OCI-LY3 (cell line): Measurements from ENCODE around the gene ZDHHC14.

Source experiments
- H2AFZ ChIP-seq: fragments of 200-600, 300-600 bp; shearing (Covaris generic); 2 replicates; pipeline ENCODE4 v1.6.0; 2014; ENCODE audit warnings: antibody characterized with exemption, low read depth, low read length
- H3K27ac ChIP-seq: fragments of 200-600, 300-600 bp; sonication (generic); 2 replicates; pipeline ENCODE4 v1.5.1; 2014; ENCODE audit warnings: mild to moderate bottlenecking, low read length, moderate library complexity, mixed read lengths
- H3K27me3 ChIP-seq: fragments of 200-600, 300-600 bp; sonication (generic); 2 replicates; pipeline ENCODE4 v1.6.1; 2014; ENCODE audit warnings: low read depth, low read length, mixed read lengths
- H3K36me3 ChIP-seq: fragments of 200-600, 300-600 bp; sonication (generic); replicated peaks from 2 replicates; pipeline ENCODE3; 2014; ENCODE audit warnings: low read depth, low read length, mixed read lengths
- H3K4me1 ChIP-seq: fragments of 300-600, 200-600 bp; sonication (generic); 2 replicates; pipeline ENCODE4 v1.6.1; 2014; ENCODE audit warnings: low read length, mixed read lengths
- H3K4me2 ChIP-seq: fragments of 200-600, 300-600 bp; sonication (generic); 2 replicates; pipeline ENCODE4 v1.6.1; 2014; ENCODE audit warnings: low read length, mixed read lengths
- H3K4me3 ChIP-seq: fragments of 300-600, 200-600 bp; sonication (generic); 2 replicates; pipeline ENCODE4 v1.5.1; 2014; ENCODE audit warnings: antibody characterized with exemption, mild to moderate bottlenecking, low read length, moderate library complexity
- H3K79me2 ChIP-seq: fragments of 300-600, 200-600 bp; shearing (Covaris generic); 2 replicates; pipeline ENCODE4 v1.6.1; 2014; ENCODE audit warnings: mild to moderate bottlenecking, low read length, mixed read lengths
- H3K9ac ChIP-seq: fragments of 300-600, 200-600 bp; shearing (Covaris generic); 2 replicates; pipeline ENCODE4 v1.6.0; 2014; ENCODE audit warnings: mild to moderate bottlenecking, low read length, moderate library complexity
- H3K9me3 ChIP-seq: fragments of 200-600, 300-600 bp; shearing (Covaris generic); 2 replicates; pipeline ENCODE4 v1.6.1; 2014; ENCODE audit warnings: low read length, mixed read lengths; ENCODE audit not compliant: insufficient read depth
- H4K20me1 ChIP-seq: fragments of 200-600, 300-600 bp; sonication (generic); 2 replicates; pipeline ENCODE4 v1.6.1; 2016; ENCODE audit warnings: low read length, mixed read lengths; ENCODE audit not compliant: insufficient read depth
- CTCF ChIP-seq: fragments of 200-600, 300-600 bp; sonication (generic); IDR thresholded peaks from 2 replicates; pipeline ENCODE4 v1.5.1; 2014; ENCODE audit warnings: antibody characterized with exemption, low read length, low read depth
- EZH2phosphoT487 ChIP-seq: fragments of 200-600 bp; shearing (Covaris generic); IDR thresholded peaks from 2 replicates; pipeline ENCODE4 v1.6.1; 2018; ENCODE audit warnings: antibody characterized with exemption, mixed run types, low read depth

The ZDHHC14 gene

GRCh38 chr6:157592980-157593379, 212.0 kb downstream of the ZDHHC14 start:
- no peaks in the 10 kb centered on the region for H3K36me3 ChIP-seq
- H3K79me2 ChIP-seq, result no peaks in the 10 kb centered on the region
- no peak overlapping the region for H3K9ac ChIP-seq
- H3K9me3 ChIP-seq, result no peaks in the 10 kb centered on the region
- no peak for TF ChIP-seq CTCF
- no peak overlapping the region for H3K4me2 ChIP-seq
- H3K27me3 ChIP-seq, result no peaks in the 10 kb centered on the region
- no peak overlapping the region for H3K27ac ChIP-seq
- H2AFZ ChIP-seq, result no peak overlapping the region
- no peaks in the 10 kb centered on the region for H4K20me1 ChIP-seq
- H3K4me1 ChIP-seq, result no peaks in the 10 kb centered on the region
- no peak overlapping the region for H3K4me3 ChIP-seq

- Histone ChIP-seq H3K79me2 (no peaks in the 10 kb centered on the region), H3K9ac (no peak overlapping the region), H3K9me3 (no peaks in the 10 kb centered on the region), H3K27ac (no peak overlapping the region), H3K4me2 (no peak overlapping the region), H3K4me1 (no peaks in the 10 kb centered on the region), H4K20me1 (no peaks in the 10 kb centered on the region), H2AFZ (no peak overlapping the region), H3K4me3 (no peak overlapping the region), H3K27me3 (no peaks in the 10 kb centered on the region), H3K36me3 (no peaks in the 10 kb centered on the region)
- no peak for TF ChIP-seq CTCF
- TF ChIP-seq EZH2phosphoT487, result no peak
These were observed 212.6 kb downstream of the ZDHHC14 start for GRCh38 chr6:157593596-157593995.

GRCh38 chr6:157594292-157594691, 213.3 kb downstream of the ZDHHC14 start:
- no peak for TF ChIP-seq CTCF
- no peak for TF ChIP-seq EZH2phosphoT487
- Histone ChIP-seq H3K4me2 (no peak overlapping the region), H3K79me2 (no peaks in the 10 kb centered on the region), H3K27me3 (no peaks in the 10 kb centered on the region), H3K9me3 (no peaks in the 10 kb centered on the region), H3K36me3 (no peaks in the 10 kb centered on the region), H3K27ac (no peak overlapping the region), H3K9ac (no peak overlapping the region), H3K4me3 (no peak overlapping the region), H2AFZ (no peak overlapping the region), H4K20me1 (no peaks in the 10 kb centered on the region), H3K4me1 (no peaks in the 10 kb centered on the region)

- no peaks in the 10 kb centered on the region for H4K20me1 ChIP-seq
- H2AFZ ChIP-seq, result no peak overlapping the region
- H3K9me3 ChIP-seq, result no peaks in the 10 kb centered on the region
- no peak overlapping the region for H3K4me3 ChIP-seq
- H3K79me2 ChIP-seq, result no peaks in the 10 kb centered on the region
- no peak for TF ChIP-seq CTCF
- no peak for TF ChIP-seq EZH2phosphoT487
- H3K27me3 ChIP-seq, result no peaks in the 10 kb centered on the region
- no peak overlapping the region for H3K9ac ChIP-seq
- H3K4me1 ChIP-seq, result no peaks in the 10 kb centered on the region
- H3K27ac ChIP-seq, result no peak overlapping the region
- no peak overlapping the region for H3K4me2 ChIP-seq
- no peaks in the 10 kb centered on the region for H3K36me3 ChIP-seq
These were observed 214.8 kb downstream of the ZDHHC14 start for GRCh38 chr6:157595768-157596167.
